GM10266 (cell line): Measurements from ENCODE around the gene LHX1.

ENCODE experiments used
- DNase-seq: peaks from one replicate; pipeline ENCODE4 v3.0.0; 2012; ENCODE audit errors: extremely low spot score
- CTCF ChIP-seq: IDR thresholded peaks from 2 replicates; pipeline ENCODE4 v1.5.1; 2012; ENCODE audit warnings: mild to moderate bottlenecking, low read depth; ENCODE audit not compliant: control insufficient read depth, insufficient read depth; ENCODE audit errors: missing control alignments

The LHX1 gene

DNA sequence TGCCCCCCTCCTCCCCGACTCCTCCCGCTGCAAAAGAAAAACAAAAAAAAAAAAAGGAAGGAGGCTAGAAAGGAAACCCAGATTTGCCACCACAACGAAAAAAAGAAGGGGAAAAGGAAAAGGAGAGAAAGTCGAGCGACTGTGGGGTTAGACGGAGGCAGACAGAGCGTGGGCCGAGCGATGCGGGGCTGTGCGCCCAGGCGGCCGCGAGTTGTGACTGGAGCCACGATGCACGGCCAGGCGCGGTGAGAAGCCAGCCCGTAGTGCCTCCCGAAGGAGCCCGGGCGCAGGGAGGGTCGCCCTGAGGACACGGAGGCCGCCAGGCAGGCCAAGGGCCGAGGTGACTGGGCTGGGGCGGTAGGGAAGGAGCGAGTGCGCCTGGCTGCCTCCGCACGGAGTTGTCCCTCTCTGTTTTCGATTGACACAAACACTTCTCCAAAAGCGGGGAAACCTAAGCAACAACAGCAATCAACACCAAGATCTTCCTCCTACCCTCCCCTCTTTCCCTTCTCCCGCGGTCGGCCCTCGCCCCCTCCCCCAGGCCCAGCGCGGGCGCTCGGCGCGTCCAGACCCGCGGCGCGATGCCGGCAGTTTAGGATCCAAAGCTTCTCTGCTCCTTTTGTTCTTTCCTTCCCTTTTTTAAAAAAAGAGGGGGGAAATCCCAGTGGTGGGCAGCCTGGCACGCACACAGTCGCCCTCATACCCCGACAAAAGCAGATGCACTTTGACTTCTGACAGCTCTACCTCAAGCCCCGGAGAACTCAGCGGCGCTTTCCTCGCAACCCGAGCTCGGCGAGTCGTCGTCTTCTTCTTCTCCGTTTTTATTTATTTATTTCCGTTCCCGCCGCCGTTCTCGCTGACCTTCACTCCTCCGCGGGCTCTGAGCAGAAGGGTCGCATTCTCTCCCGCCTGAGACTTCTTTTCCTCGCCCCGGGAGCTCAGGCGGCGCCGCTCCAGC lies at the start of gene LHX1:
Gene LHX1, plus strand, starts transcription at position 475 of the 958 bp plus-strand sequence. CDS start 723 bp downstream, outside the sequence.
- no peak for TF ChIP-seq CTCF
- peak; percentile 49 for DNase-seq

DNA sequence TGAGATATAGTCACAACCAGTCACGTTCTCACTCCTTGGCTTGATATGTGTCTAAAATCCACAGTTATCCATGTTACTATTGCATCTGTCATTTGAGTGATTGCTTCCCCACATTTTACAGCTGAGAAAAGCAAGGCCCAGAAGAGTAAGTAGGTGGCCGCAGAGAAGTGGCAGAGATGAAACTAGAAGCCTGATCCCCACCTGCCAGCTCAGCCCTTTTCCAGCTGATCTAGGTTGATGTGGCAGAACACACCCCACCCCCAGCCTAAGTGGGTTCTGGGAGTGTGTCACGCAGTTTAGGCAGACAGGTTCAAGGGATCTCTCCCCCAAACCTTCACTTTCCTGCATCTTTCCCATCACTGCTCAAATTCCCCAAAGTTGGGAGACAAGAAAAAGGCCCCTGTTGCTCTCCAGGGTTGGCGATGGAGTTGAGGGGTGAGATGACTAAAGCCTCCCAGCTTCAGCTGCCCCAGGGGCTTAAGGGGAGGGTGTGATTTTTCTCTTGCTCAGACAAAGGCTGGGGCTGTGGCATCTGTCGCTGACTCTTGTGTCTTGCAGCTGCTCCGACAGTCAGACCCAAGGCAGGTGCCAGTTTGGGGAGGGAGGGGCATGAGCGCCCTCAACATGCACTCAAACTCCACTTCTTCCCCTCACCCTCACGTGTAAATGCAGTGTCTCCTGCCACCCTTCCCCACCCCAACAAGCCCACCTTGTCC lies 48.9 kb upstream of the LHX1 start:
- no peak for DNase-seq
- TF ChIP-seq CTCF, result no peak

DNA sequence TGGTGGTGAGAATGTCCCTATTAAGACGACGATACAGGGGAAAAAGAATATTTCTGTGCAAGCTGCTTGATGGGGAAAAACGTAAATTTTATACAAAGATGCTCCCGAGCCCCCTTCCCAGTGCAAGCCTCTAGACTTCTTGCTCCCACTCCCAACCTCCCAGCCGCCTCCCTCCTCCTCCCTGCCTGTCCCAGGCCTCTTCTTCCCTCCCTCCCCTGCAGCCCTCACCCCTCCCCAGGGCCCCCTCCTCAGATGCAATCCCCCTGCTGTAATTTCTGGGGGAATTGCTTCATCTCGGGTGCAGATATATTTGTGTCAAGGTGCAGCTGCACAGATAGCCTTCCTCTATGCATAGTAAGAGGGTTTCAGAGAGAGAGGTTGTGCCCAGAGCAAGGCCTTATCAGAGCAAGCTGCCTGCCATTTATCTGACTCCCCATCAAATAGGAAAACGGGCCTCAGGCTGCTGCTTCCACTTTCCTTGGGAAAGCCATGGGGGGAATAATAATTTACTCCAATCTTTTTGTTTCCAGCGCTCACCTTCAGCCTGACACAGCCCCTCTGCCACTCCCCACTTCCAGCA lies 47.4 kb upstream of the LHX1 start:
- no peak for TF ChIP-seq CTCF
- DNase-seq, result no peak

DNA sequence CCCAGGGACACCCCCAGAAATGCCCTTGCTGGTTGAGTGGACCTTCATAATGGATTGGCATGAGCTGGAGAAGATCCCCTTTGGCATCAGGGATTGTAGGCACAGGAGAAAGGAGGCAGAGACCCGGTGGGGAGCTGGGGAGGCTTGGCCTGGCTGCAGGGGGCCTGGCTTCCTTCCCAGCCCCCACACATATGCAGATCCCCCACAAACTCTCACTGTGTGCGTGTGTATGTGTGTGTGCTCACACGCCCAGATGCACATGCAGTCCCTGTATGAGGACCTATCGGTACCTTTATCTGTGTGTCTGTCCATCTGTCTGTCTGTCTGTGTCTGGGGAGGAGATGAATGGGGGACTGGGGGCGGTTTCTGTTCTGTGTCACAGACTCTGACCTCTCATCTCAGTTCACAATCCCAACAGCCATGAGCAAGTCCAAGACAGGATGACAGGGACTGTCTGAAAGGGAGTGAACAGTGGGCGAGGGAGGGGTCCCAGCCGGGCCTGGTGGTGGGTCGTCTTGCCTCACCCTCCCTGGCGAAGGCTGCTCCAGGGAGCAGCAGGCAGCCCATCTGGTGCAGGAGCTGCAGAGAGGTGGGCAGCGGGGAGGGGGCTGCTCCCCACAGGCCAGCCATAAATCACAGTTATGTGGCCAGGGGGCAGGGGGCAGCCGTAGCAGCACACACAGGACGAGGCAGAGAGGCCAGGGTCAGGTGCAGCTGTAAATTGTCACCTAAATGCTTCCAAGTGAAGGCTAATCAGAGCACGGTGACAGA lies 46.7 kb upstream of the LHX1 start:
- DNase-seq, result no peak
- TF ChIP-seq CTCF, result no peak

- no peak for DNase-seq
- no peak for TF ChIP-seq CTCF
These were observed 45.0 kb upstream of the LHX1 start for GRCh38 chr17:36892112-36892838.

GRCh38 chr17:36894177-36894576 lies 43.1 kb upstream of the LHX1 start:
- DNase-seq, result no peak
- TF ChIP-seq CTCF, result no peak
